Endodermal cell (in vitro differentiated cells): ENCODE results near the gene ITPRIPL2. TPM values are rescaled to one million over a fixed set of nuclear protein-coding genes. Genes with fewer than 3 reads are reported as not detected.
A peak's percentile ranks its signal among the peaks of the same experiment; 100 is the strongest.

Source experiments
- DNase-seq: peaks from one replicate; pipeline ENCODE4 v3.0.0-alpha.2; 2017
- H3K27ac ChIP-seq: 2 replicates; pipeline ENCODE4 v1.5.1; 2013; ENCODE audit warnings: mild to moderate bottlenecking, low read depth, low read length, moderate library complexity
- H3K27me3 ChIP-seq: 2 replicates; pipeline ENCODE4 v1.6.1; 2013; ENCODE audit warnings: mild to moderate bottlenecking, low read length, moderate library complexity; ENCODE audit not compliant: insufficient read depth, control insufficient read depth, poor library complexity, severe bottlenecking
- H3K36me3 ChIP-seq: 2 replicates; pipeline ENCODE4 v1.7.0; 2013; ENCODE audit warnings: mild to moderate bottlenecking, low read length, moderate library complexity; ENCODE audit not compliant: control insufficient read depth, insufficient read depth
- H3K4me1 ChIP-seq: one replicate; pipeline ENCODE4 v1.7.0; 2013; ENCODE audit warnings: low read length; ENCODE audit not compliant: control insufficient read depth, insufficient read depth
- H3K4me3 ChIP-seq: 2 replicates; pipeline ENCODE4 v1.5.1; 2013; ENCODE audit warnings: mild to moderate bottlenecking, low read length, moderate library complexity
- H3K9ac ChIP-seq: 2 replicates; pipeline ENCODE4 v1.6.1; 2013; ENCODE audit warnings: mild to moderate bottlenecking, low read length, moderate library complexity; ENCODE audit not compliant: poor library complexity, severe bottlenecking; ENCODE audit errors: extremely low read depth
- H3K9me3 ChIP-seq: 2 replicates; pipeline ENCODE4 v1.6.1; 2013; ENCODE audit warnings: mild to moderate bottlenecking, low read length, moderate library complexity; ENCODE audit not compliant: control insufficient read depth
- H3K27ac Mint-ChIP-seq: 2 replicates; pipeline ENCODE4 v1.8.0; 2020; ENCODE audit warnings: mixed read lengths
- H3K27me3 Mint-ChIP-seq: 2 replicates; pipeline ENCODE4 v1.8.0; 2021; ENCODE audit warnings: mild to moderate bottlenecking, mixed read lengths; ENCODE audit not compliant: insufficient read depth
- H3K36me3 Mint-ChIP-seq: 2 replicates; pipeline ENCODE4 v1.8.0; 2020; ENCODE audit warnings: low read depth, mixed read lengths
- H3K4me1 Mint-ChIP-seq: 2 replicates; pipeline ENCODE4 v1.8.0; 2020; ENCODE audit warnings: mixed read lengths
- H3K4me3 Mint-ChIP-seq: 2 replicates; pipeline ENCODE4 v1.8.0; 2020; ENCODE audit warnings: mild to moderate bottlenecking, moderate library complexity, mixed read lengths
- H3K9me3 Mint-ChIP-seq: 2 replicates; pipeline ENCODE4 v1.8.0; 2020; ENCODE audit warnings: mild to moderate bottlenecking, mixed read lengths
- WGBS, 2 experiments: methylation state at CpG; one replicate each; pipeline versions ENCODE4 v1.1.5 to v1.1.7; 2013; ENCODE audit warnings: missing lambda C conversion rate in 2 of 2, mixed read lengths in 1 of 2; ENCODE audit not compliant: insufficient coverage in 1 of 2, insufficient read length in 1 of 2; 5-methylcytosine and 5-hydroxymethylcytosine counted together
- total RNA-seq, 2 donors: library from RNA; stranded (reverse); fragmentation: NEBNext Ultra II Directional in 1 of 2; extraction: Animal tissue kit (Norgen Biotek cat#: 25700) in 1 of 2; gene quantifications; 2 replicates in 1 of 2; 3 replicates in 1 of 2; pipeline ENCODE4 v1.2.1, GENCODE V29; 2021
- TF ChIP-seq, protein P1 (sequence below): fragments of 200-600 bp; sonication (generic); conservative IDR thresholded peaks from 2 replicates; pipeline ENCODE4 v1.5.0; 2021; ENCODE audit warnings: antibody characterized with exemption, mild to moderate bottlenecking

The ITPRIPL2 gene
- total RNA-seq, 2 donors from 2014 or later = 13.4 to 19.3 TPM

DNA sequence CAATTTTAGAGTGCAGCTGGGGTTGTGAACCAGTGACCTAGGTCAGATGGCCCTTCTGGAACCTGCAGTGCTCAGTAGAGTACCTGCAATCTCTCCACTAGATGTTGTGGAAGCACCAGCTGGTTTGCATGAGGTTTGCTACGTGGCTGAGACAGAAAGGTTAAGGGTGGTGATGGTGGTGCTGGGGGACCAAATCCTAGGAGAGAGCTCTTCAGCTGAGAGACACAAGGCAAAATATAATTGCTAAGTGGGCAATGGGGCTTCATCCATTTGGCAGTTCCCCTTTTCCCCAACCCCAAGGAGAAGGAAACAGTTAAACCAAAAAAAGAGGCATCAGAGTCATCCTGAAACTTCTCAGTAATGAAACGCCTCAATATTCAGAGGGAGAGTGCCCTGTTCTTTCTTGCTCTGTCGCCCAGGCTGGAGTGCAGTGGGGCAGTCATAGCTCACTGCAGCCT lies 13.9 kb downstream of the ITPRIPL2 start:
- peaks cover 16% of the 10 kb centered on the region for H3K9me3 ChIP-seq
- H3K4me3 ChIP-seq = no peak overlapping the region
- TF ChIP-seq, protein P1, sequence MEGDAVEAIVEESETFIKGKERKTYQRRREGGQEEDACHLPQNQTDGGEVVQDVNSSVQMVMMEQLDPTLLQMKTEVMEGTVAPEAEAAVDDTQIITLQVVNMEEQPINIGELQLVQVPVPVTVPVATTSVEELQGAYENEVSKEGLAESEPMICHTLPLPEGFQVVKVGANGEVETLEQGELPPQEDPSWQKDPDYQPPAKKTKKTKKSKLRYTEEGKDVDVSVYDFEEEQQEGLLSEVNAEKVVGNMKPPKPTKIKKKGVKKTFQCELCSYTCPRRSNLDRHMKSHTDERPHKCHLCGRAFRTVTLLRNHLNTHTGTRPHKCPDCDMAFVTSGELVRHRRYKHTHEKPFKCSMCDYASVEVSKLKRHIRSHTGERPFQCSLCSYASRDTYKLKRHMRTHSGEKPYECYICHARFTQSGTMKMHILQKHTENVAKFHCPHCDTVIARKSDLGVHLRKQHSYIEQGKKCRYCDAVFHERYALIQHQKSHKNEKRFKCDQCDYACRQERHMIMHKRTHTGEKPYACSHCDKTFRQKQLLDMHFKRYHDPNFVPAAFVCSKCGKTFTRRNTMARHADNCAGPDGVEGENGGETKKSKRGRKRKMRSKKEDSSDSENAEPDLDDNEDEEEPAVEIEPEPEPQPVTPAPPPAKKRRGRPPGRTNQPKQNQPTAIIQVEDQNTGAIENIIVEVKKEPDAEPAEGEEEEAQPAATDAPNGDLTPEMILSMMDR = no peak
- DNase-seq = no peak
- peaks cover 3% of the 10 kb centered on the region for H3K4me1 ChIP-seq
- Mint-ChIP-seq H3K36me3 (peaks cover 2% of the 10 kb centered on the region), H3K27me3 (no peaks in the 10 kb centered on the region), H3K4me1 (peaks cover 19% of the 10 kb centered on the region), H3K4me3 (no peak overlapping the region), H3K9me3 (peaks cover 19% of the 10 kb centered on the region), H3K27ac (no peak overlapping the region)
- H3K36me3 ChIP-seq = no peaks in the 10 kb centered on the region
- 88 to 90% methylated on average over 2 to 3 of the region's 3 CpGs for WGBS, 2 experiments
- no peak overlapping the region for H3K27ac ChIP-seq
- H3K27me3 ChIP-seq = no peaks in the 10 kb centered on the region
- H3K9ac ChIP-seq = no peak overlapping the region

DNA sequence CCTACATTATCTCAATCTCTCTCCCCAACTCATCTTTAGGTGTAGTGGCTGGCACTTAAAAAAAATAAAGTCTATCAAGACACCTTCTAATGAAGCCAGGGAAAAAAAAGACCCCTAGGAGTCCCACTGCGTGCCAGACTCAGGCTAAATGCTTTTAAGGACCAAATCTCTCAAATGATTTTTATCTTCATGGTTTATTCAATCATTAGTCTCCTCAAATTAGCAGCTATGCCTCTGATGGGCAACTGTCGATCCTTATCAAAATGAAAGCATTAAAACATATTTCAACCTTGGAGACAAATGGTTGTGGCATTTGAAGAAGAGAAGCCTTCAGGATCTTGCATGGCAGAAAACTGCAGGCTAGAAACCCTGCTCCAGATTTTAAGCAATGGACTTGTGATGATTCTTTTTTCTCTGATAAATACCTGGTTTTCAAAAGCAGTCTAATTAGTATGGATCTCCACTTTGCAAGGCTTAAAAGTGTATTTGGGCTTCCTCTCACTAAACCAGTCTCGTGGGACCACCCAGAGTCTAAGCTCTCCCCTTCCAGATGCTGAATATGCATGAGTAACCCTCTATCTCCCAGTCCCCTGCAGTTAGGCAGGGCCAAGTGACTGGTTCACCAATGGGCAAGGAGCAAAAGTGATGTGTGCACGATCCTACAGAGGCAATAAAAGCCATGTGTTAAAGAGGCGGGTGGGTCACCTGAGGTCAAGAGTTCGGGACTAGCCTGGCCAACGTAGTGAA lies 14.9 kb downstream of the ITPRIPL2 start:
- Histone ChIP-seq H3K27ac (no peak overlapping the region), H3K9ac (no peak overlapping the region), H3K9me3 (peaks cover 16% of the 10 kb centered on the region), H3K4me1 (peaks cover 3% of the 10 kb centered on the region), H3K27me3 (no peaks in the 10 kb centered on the region), H3K36me3 (no peaks in the 10 kb centered on the region), H3K4me3 (no peak overlapping the region)
- TF ChIP-seq, protein P1 = no peak
- H3K36me3 Mint-ChIP-seq = peaks cover 2% of the 10 kb centered on the region
- WGBS, 2 experiments = 72 to 83% methylated on average over 4 to 6 of the region's 7 CpGs
- H3K4me1 Mint-ChIP-seq = peaks cover 19% of the 10 kb centered on the region
- no peak overlapping the region for H3K4me3 Mint-ChIP-seq
- no peak overlapping the region for H3K27ac Mint-ChIP-seq
- no peak for DNase-seq
- H3K9me3 Mint-ChIP-seq = peaks cover 19% of the 10 kb centered on the region
- H3K27me3 Mint-ChIP-seq = no peaks in the 10 kb centered on the region

- peaks cover 2% of the 10 kb centered on the region for H3K36me3 Mint-ChIP-seq
- H3K9me3 Mint-ChIP-seq = peaks cover 15% of the 10 kb centered on the region
- peaks cover 23% of the 10 kb centered on the region for H3K4me1 Mint-ChIP-seq
- no peak overlapping the region for H3K9ac ChIP-seq
- H3K4me1 ChIP-seq = peaks cover 4% of the 10 kb centered on the region
- H3K27me3 ChIP-seq = no peaks in the 10 kb centered on the region
- peak overlapping the region; percentile 59 for H3K27ac Mint-ChIP-seq
- 92 to 93% methylated on average over 6 to 7 of the region's 7 CpGs for WGBS, 2 experiments
- no peak overlapping the region for H3K27ac ChIP-seq
- DNase-seq = no peak
- TF ChIP-seq, protein P1 = no peak
- peaks cover 16% of the 10 kb centered on the region for H3K9me3 ChIP-seq
- no peaks in the 10 kb centered on the region for H3K36me3 ChIP-seq
- H3K27me3 Mint-ChIP-seq = no peaks in the 10 kb centered on the region
- no peak overlapping the region for H3K4me3 Mint-ChIP-seq
- H3K4me3 ChIP-seq = no peak overlapping the region
These were observed 16.6 kb downstream of the ITPRIPL2 start for GRCh38 chr16:19130385-19130784.
